Measurements from ENCODE around the gene SEPTIN12. TPM values are rescaled to one million over a fixed set of nuclear protein-coding genes. Genes with fewer than 3 reads are reported as not detected.

The SEPTIN12 gene
- total and polyA plus RNA-seq, 4 donors = not detected

- peak overlapping the region; percentile 91 to 93 for H3K27ac ChIP-seq (ENCODE audit: low read depth in 1 of 2, low read length in 1 of 2)
- peak overlapping the region; percentile 72 for H3K4me3 ChIP-seq
- H3K27me3 ChIP-seq (ENCODE audit: control insufficient read depth in 3 of 3, insufficient read depth in 3 of 3, low read length in 2 of 3) = no peaks in the 10 kb centered on the region
- peak; percentile 97 for ATAC-seq (ENCODE audit: insufficient read depth, low FRiP score)
- DNase-seq = peak; percentile 97 to 98 (median 98)
- peaks cover 0 to 20% (median 4%) of the 10 kb centered on the region in 5 donors for H3K4me1 ChIP-seq (ENCODE audit: control insufficient read depth in 5 of 5, insufficient read depth in 5 of 5, low read length in 5 of 5)
- H3K36me3 ChIP-seq (ENCODE audit: control insufficient read depth in 4 of 4, insufficient read depth in 4 of 4, low read length in 4 of 4) = peaks cover 0 to 10% (median 4%) of the 10 kb centered on the region in 4 donors
- no peak for TF ChIP-seq CTCF (IDR thresholded peaks at IDR 0.05; ENCODE audit: control extremely low read depth, extremely low read depth)
- no peaks in the 10 kb centered on the region for H3K9me3 ChIP-seq (ENCODE audit: control insufficient read depth in 4 of 4, insufficient read depth in 3 of 4, low read length in 3 of 4)
- 5 to 7% methylated on average over 48 of the region's 48 CpGs for WGBS, 2 donors
- H3K9ac ChIP-seq (ENCODE audit: insufficient read depth in 1 of 2, low read length in 2 of 2) = peak overlapping the region in 1 of 2 donors; percentile 88
These were observed 19.4 kb downstream of the SEPTIN12 start for GRCh38 chr16:4768549-4769305.

GRCh38 chr16:4767872-4768548 is 20.1 kb downstream of the SEPTIN12 start:
- ATAC-seq (ENCODE audit: insufficient read depth, low FRiP score) = no peak

GRCh38 chr16:4766875-4767628 is 21.1 kb downstream of the SEPTIN12 start, which contains the start of gene ZNF500:
Gene ZNF500 (minus strand): TSS chr16:4767162. CDS start chr16:4765978, 1,184 bp downstream.
- WGBS, 2 donors = 2 to 4% methylated on average over 65 to 72 of the region's 72 CpGs
- no peaks in the 10 kb centered on the region for H3K27me3 ChIP-seq (ENCODE audit: control insufficient read depth in 3 of 3, insufficient read depth in 3 of 3, low read length in 2 of 3)
- peak within 1 kb of the TSS; percentile 79 to 83 for H3K9ac ChIP-seq (ENCODE audit: insufficient read depth in 1 of 2, low read length in 2 of 2)

More at GRCh38 chr16:4767872-4768548, 20.1 kb downstream of the SEPTIN12 start:
- Histone ChIP-seq H3K9ac (ENCODE audit: insufficient read depth in 1 of 2, low read length in 2 of 2) (peak overlapping the region in 1 of 2 donors; percentile 88), H3K4me1 (ENCODE audit: control insufficient read depth in 5 of 5, insufficient read depth in 5 of 5, low read length in 5 of 5) (peaks cover 0 to 20% (median 4%) of the 10 kb centered on the region in 5 donors), H3K4me3 (peak overlapping the region; percentile 2), H3K36me3 (ENCODE audit: control insufficient read depth in 4 of 4, insufficient read depth in 4 of 4, low read length in 4 of 4) (peaks cover 0 to 15% (median 6%) of the 10 kb centered on the region in 4 donors), H3K27ac (ENCODE audit: low read depth in 1 of 2, low read length in 1 of 2) (peak overlapping the region; percentile 91 to 93), H3K27me3 (ENCODE audit: control insufficient read depth in 3 of 3, insufficient read depth in 3 of 3, low read length in 2 of 3) (no peaks in the 10 kb centered on the region), H3K9me3 (ENCODE audit: control insufficient read depth in 4 of 4, insufficient read depth in 3 of 4, low read length in 3 of 4) (no peaks in the 10 kb centered on the region)
- no peak for DNase-seq
- 39 to 50% methylated on average over 17 of the region's 17 CpGs for WGBS, 2 donors
- no peak for TF ChIP-seq CTCF (IDR thresholded peaks at IDR 0.05; ENCODE audit: control extremely low read depth, extremely low read depth)

More at GRCh38 chr16:4766875-4767628, 21.1 kb downstream of the SEPTIN12 start, which contains the start of gene ZNF500:
- DNase-seq = peak; percentile 97 to 99 (median 98)
- Histone ChIP-seq H3K36me3 (ENCODE audit: control insufficient read depth in 4 of 4, insufficient read depth in 4 of 4, low read length in 4 of 4) (peaks cover 0 to 24% (median 10%) of the 10 kb centered on the region in 4 donors), H3K27ac (ENCODE audit: low read depth in 1 of 2, low read length in 1 of 2) (peak within 1 kb of the TSS; percentile 91 to 93), H3K4me3 (peak within 1 kb of the TSS; percentile 99), H3K4me1 (ENCODE audit: control insufficient read depth in 5 of 5, insufficient read depth in 5 of 5, low read length in 5 of 5) (peaks cover 0 to 20% (median 4%) of the 10 kb centered on the region in 5 donors), H3K9me3 (ENCODE audit: control insufficient read depth in 4 of 4, insufficient read depth in 3 of 4, low read length in 3 of 4) (no peaks in the 10 kb centered on the region)
- TF ChIP-seq CTCF (IDR thresholded peaks at IDR 0.05; ENCODE audit: control extremely low read depth, extremely low read depth) = no peak
- ATAC-seq (ENCODE audit: insufficient read depth, low FRiP score) = peak; percentile 90

Measured in lung (tissue), 12 donors.